GM12872 (cell line): ENCODE results near the gene PLEKHG3.

Experiments
- CTCF ChIP-seq: IDR thresholded peaks from 3 replicates; pipeline ENCODE4 v1.5.1; 2011; ENCODE audit warnings: low read depth, mild to moderate bottlenecking, low read length, moderate library complexity; ENCODE audit not compliant: insufficient read depth

The PLEKHG3 gene

GRCh38 chr14:64720131-64720576 lies 15.9 kb downstream of the PLEKHG3 start:
- no peak for TF ChIP-seq CTCF

GRCh38 chr14:64721391-64721791 lies 17.2 kb downstream of the PLEKHG3 start:
- no peak for TF ChIP-seq CTCF

- TF ChIP-seq CTCF = no peak
Observed at GRCh38 chr14:64721899-64722298, 17.7 kb downstream of the PLEKHG3 start.

- no peak for TF ChIP-seq CTCF
Observed at GRCh38 chr14:64722842-64723447, 18.7 kb downstream of the PLEKHG3 start.

GRCh38 chr14:64723691-64724577 lies 19.7 kb downstream of the PLEKHG3 start:
- no peak for TF ChIP-seq CTCF

GRCh38 chr14:64724578-64724930 lies 20.3 kb downstream of the PLEKHG3 start:
- no peak for TF ChIP-seq CTCF

- no peak for TF ChIP-seq CTCF
Observed at GRCh38 chr14:64725261-64725815, 21.1 kb downstream of the PLEKHG3 start.
